ENCODE data around the gene ZBTB1. TPM values are rescaled to one million over a fixed set of nuclear protein-coding genes. Genes with fewer than 3 reads are reported as not detected.

ZBTB1 gene
- polyA plus RNA-seq, 1 donor from 2014 or later: 24.8 TPM

GRCh38 chr14:64503434-64504309, 898 bp upstream of the ZBTB1 start, which contains the start of gene ZBTB25:
ZBTB25 (minus strand) TSS chr14:64503838; CDS start chr14:64490533, 13,305 bp downstream.
- H3K9me3 ChIP-seq (ENCODE audit: low read length): no peaks in the 10 kb centered on the region
- no peaks in the 10 kb centered on the region for H4K20me1 ChIP-seq (ENCODE audit: insufficient read depth)
- peak; percentile 94 for TF ChIP-seq TAF1 (IDR thresholded peaks at IDR 0.05; ENCODE audit: low read depth)
- TF ChIP-seq EP300 (conservative IDR thresholded peaks at IDR 0.05; ENCODE audit: poor library complexity, severe bottlenecking): peak; percentile 41
- peak; percentile 60 for TF ChIP-seq MXI1 (conservative IDR thresholded peaks at IDR 0.05; ENCODE audit: poor library complexity, severe bottlenecking)
- no peak for TF ChIP-seq EZH2 (IDR thresholded peaks at IDR 0.05; ENCODE audit: borderline replicate concordance, insufficient read depth, low read length, poor library complexity, severe bottlenecking)
- TF ChIP-seq POLR2AphosphoS5 (IDR thresholded peaks at IDR 0.05): peak; percentile 89
- TF ChIP-seq, protein P1, sequence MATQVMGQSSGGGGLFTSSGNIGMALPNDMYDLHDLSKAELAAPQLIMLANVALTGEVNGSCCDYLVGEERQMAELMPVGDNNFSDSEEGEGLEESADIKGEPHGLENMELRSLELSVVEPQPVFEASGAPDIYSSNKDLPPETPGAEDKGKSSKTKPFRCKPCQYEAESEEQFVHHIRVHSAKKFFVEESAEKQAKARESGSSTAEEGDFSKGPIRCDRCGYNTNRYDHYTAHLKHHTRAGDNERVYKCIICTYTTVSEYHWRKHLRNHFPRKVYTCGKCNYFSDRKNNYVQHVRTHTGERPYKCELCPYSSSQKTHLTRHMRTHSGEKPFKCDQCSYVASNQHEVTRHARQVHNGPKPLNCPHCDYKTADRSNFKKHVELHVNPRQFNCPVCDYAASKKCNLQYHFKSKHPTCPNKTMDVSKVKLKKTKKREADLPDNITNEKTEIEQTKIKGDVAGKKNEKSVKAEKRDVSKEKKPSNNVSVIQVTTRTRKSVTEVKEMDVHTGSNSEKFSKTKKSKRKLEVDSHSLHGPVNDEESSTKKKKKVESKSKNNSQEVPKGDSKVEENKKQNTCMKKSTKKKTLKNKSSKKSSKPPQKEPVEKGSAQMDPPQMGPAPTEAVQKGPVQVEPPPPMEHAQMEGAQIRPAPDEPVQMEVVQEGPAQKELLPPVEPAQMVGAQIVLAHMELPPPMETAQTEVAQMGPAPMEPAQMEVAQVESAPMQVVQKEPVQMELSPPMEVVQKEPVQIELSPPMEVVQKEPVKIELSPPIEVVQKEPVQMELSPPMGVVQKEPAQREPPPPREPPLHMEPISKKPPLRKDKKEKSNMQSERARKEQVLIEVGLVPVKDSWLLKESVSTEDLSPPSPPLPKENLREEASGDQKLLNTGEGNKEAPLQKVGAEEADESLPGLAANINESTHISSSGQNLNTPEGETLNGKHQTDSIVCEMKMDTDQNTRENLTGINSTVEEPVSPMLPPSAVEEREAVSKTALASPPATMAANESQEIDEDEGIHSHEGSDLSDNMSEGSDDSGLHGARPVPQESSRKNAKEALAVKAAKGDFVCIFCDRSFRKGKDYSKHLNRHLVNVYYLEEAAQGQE (IDR thresholded peaks at IDR 0.05; ENCODE audit: borderline replicate concordance): peak; percentile 87
- TF ChIP-seq RAD21 (conservative IDR thresholded peaks at IDR 0.05): no peak
- TF ChIP-seq, protein P2, sequence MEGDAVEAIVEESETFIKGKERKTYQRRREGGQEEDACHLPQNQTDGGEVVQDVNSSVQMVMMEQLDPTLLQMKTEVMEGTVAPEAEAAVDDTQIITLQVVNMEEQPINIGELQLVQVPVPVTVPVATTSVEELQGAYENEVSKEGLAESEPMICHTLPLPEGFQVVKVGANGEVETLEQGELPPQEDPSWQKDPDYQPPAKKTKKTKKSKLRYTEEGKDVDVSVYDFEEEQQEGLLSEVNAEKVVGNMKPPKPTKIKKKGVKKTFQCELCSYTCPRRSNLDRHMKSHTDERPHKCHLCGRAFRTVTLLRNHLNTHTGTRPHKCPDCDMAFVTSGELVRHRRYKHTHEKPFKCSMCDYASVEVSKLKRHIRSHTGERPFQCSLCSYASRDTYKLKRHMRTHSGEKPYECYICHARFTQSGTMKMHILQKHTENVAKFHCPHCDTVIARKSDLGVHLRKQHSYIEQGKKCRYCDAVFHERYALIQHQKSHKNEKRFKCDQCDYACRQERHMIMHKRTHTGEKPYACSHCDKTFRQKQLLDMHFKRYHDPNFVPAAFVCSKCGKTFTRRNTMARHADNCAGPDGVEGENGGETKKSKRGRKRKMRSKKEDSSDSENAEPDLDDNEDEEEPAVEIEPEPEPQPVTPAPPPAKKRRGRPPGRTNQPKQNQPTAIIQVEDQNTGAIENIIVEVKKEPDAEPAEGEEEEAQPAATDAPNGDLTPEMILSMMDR (IDR thresholded peaks at IDR 0.05; ENCODE audit: poor library complexity, severe bottlenecking): peak; percentile 22
- no peak for TF ChIP-seq SMC3 (conservative IDR thresholded peaks at IDR 0.05; ENCODE audit: poor library complexity)
- H3F3A ChIP-seq (ENCODE audit: insufficient read depth, low read length, poor library complexity, severe bottlenecking): no peaks in the 10 kb centered on the region
- peak within 1 kb of the TSS; percentile 97 for H3K27ac ChIP-seq (ENCODE audit: low read length)
- H3K9me2 ChIP-seq (ENCODE audit: insufficient read depth, low read length): no peaks in the 10 kb centered on the region
- peaks cover 58% of the 10 kb centered on the region for H3K79me2 ChIP-seq (replicated peaks; ENCODE audit: insufficient read depth, low read length)
- H2AFZ ChIP-seq (ENCODE audit: low read depth, low read length): peak within 1 kb of the TSS; percentile 98
- H3K9ac ChIP-seq (ENCODE audit: low read length): peak within 1 kb of the TSS; percentile 99
- H3K4me2 ChIP-seq (ENCODE audit: low read length): peak within 1 kb of the TSS; percentile 95
- no peaks in the 10 kb centered on the region for H3K27me3 ChIP-seq (ENCODE audit: insufficient read depth, low read depth, low read length)
- H3K4me3 ChIP-seq (ENCODE audit: low read length): peak within 1 kb of the TSS; percentile 98
- no peaks in the 10 kb centered on the region for H3K36me3 ChIP-seq (ENCODE audit: insufficient read depth, low read length)

DNA sequence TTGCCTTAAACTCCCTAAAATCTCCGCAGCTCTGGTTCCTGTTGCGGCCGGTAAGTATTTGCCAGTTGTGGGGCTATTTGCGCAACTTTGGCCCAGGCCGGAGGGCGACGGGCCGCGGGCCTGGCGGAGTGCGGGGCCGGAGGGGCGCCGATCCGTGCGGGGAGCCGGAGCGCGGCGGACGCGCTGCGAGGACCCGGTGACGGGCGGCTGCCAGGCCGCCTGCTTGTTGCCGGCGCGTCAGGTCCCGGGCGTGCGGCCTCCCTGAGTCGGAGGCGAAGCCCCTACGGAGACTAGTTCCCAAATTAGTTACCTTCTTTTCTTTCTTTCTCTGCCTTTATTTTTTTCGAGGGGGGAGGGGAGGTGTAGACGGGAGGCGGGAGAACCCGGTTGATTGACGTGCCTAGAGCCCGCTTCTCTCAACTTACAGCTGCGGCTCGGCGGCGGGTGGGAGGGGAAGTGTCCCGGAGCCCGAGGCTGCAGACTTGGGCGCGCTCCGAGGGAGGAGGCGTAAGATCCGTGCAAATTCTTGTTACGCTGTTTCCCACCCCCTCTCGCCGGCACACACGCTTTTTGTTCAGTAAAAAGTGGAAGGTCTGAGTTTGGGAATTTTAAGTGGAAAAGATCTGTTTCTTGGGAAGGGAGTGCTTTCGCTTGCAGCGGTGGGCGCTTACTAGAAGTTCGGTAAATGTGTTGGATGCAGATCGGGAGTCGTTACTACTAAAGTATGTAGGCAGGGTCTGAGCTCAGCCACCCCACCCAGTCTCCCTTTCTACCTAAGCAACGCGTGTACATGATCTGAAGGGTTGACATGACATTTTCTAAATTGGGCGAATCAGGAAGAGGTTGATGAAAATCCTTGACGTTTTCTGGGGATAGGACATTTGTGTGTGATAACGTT, 576 bp downstream of the ZBTB1 start:
- Histone ChIP-seq H3K79me2 (replicated peaks; ENCODE audit: insufficient read depth, low read length) (peaks cover 64% of the 10 kb centered on the region), H3K9ac (ENCODE audit: low read length) (peak overlapping the region; percentile 95), H3K9me2 (ENCODE audit: insufficient read depth, low read length) (no peaks in the 10 kb centered on the region), H3K4me2 (ENCODE audit: low read length) (peak overlapping the region; percentile 70), H3K36me3 (ENCODE audit: insufficient read depth, low read length) (no peaks in the 10 kb centered on the region), H3K9me3 (ENCODE audit: low read length) (no peaks in the 10 kb centered on the region), H3K4me3 (ENCODE audit: low read length) (peak overlapping the region; percentile 98), H3K27me3 (ENCODE audit: insufficient read depth, low read depth, low read length) (no peaks in the 10 kb centered on the region), H3K27ac (ENCODE audit: low read length) (peak overlapping the region; percentile 95), H3F3A (ENCODE audit: insufficient read depth, low read length, poor library complexity, severe bottlenecking) (no peaks in the 10 kb centered on the region), H4K20me1 (ENCODE audit: insufficient read depth) (no peaks in the 10 kb centered on the region), H2AFZ (ENCODE audit: low read depth, low read length) (peak overlapping the region; percentile 90)
- TF ChIP-seq MXI1 (conservative IDR thresholded peaks at IDR 0.05; ENCODE audit: poor library complexity, severe bottlenecking) (peak; percentile 52), EZH2 (IDR thresholded peaks at IDR 0.05; ENCODE audit: borderline replicate concordance, insufficient read depth, low read length, poor library complexity, severe bottlenecking) (no peak), TAF1 (IDR thresholded peaks at IDR 0.05; ENCODE audit: low read depth) (no peak), EP300 (conservative IDR thresholded peaks at IDR 0.05; ENCODE audit: poor library complexity, severe bottlenecking) (peak; percentile 37), RAD21 (conservative IDR thresholded peaks at IDR 0.05) (peak; percentile 17), POLR2AphosphoS5 (IDR thresholded peaks at IDR 0.05) (peak; percentile 26), SMC3 (conservative IDR thresholded peaks at IDR 0.05; ENCODE audit: poor library complexity) (peak; percentile 11)
- TF ChIP-seq, protein P2 (IDR thresholded peaks at IDR 0.05; ENCODE audit: poor library complexity, severe bottlenecking): no peak
- TF ChIP-seq, protein P1 (IDR thresholded peaks at IDR 0.05; ENCODE audit: borderline replicate concordance): no peak
